Ovary (tissue), 3 donors: Measurements from ENCODE around the gene SLIT3.

ENCODE experiments used
- CTCF ChIP-seq, 3 donors: fragments of 450-650 bp in 2 of 3; fragments of 200-600 bp in 1 of 3; IDR thresholded peaks; one replicate each; pipeline versions ENCODE4 v1.5.1 to v1.8.0; 2016 to 2022; ENCODE audit warnings: antibody characterized with exemption in 3 of 3, mild to moderate bottlenecking in 1 of 3
- EP300 ChIP-seq: sonication (generic); formaldehyde crosslinking; IDR thresholded peaks from one replicate; pipeline ENCODE4 v1.6.1; 2017; ENCODE audit warnings: antibody characterized with exemption
- donor health status: DM: no; HTN: no; CAD: no.

- TF ChIP-seq CTCF (IDR thresholded peaks at IDR 0.05): no peak
- TF ChIP-seq EP300: no peak
These were observed 452.4 kb downstream of the SLIT3 start for GRCh38 chr5:168848569-168848968.
